Measurements from ENCODE around the gene PRH2. TPM values are rescaled to one million over a fixed set of nuclear protein-coding genes. Genes with fewer than 3 reads are reported as not detected.
A peak's percentile ranks its signal among the peaks of the same experiment; 100 is the strongest.

PRH2 gene
- total RNA-seq: not detected in 2 replicates
- polyA plus RNA-seq (2012): 0.49 TPM

DNA sequence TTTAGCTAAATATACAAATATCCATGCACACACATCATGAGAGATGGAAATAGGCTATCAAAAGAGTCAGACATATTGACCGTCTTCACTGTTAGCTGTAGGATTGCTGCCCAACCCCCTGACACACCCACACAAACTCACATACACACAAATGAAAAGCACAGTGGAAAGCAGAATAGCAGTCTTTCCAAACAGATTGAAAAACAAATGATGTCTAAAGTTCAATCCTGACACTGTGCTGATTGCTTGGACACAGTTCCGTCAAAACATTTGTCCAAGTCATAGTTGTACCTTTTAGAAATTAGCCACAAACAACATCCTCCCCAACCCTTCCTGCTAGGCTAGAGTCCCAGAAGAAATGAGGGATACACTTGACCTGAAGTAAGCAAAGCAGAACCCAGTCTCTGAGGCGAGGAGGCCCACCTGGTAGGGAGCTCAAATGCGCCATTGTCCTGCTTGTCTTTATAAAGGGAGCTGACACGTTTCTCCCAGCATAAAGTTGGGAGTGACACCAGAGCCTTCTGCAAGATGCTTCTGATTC, at the start of gene PRH2:
PRH2 (plus strand) TSS at position 491 of the 541 bp plus-strand sequence; CDS start at position 529, 38 bp downstream.
- DNase-seq (ENCODE audit: low read depth): no peak

DNA sequence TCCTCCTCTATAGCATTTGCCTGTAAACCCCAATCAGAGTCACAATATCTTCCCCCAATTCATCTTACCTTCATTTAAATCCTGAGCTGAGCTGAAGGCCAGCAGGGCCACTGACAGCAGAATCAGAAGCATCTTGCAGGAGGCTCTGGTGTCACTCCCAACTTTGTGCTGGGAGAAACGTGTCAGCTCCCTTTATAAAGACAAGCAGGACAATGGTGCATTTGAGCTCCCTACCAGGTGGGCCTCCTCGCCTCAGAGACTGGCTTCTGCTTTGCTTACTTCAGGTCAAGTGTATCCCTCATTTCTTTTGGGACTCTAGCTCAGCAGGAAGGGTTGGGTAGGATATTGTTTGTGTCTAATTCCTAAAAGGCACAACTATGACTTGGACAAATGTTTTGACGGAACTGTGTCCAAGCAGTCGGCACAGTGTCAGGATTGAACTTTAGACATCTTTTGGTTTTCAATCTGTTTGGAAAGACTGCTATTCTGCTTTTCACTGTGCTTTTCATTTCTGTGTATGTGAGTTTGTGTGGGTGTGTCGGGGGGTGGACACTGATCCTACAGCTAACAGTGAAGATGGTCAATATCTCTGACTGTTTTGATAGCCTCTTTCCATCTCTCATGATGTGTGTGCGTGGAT, 44.8 kb upstream of the PRH2 start, which contains the start of gene PRH1:
PRH1 (minus strand) TSS at position 170 of the 640 bp plus-strand sequence; CDS start at position 132, 38 bp downstream.
- no peak for DNase-seq (ENCODE audit: low read depth)

DNA sequence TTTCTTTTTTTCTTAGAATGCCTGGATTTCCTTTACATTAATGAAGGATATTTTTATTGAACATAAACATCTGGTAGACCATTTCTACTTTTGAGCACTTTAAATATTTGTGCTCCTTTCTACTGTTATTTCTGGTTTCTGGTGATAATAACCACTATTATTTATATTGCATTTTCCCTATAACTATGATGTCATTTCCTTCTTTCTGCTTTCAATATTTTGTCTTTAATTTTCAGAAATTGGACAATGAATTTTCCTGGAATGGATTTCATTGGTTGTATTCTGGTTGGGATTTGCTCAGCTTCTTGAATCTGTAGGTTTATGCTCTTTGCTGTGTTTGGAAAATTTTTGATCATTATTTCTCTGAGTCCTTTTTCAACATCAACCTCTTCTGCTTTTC, 39.8 kb upstream of the PRH2 start:
- no peak for DNase-seq (ENCODE audit: low read depth)

DNA sequence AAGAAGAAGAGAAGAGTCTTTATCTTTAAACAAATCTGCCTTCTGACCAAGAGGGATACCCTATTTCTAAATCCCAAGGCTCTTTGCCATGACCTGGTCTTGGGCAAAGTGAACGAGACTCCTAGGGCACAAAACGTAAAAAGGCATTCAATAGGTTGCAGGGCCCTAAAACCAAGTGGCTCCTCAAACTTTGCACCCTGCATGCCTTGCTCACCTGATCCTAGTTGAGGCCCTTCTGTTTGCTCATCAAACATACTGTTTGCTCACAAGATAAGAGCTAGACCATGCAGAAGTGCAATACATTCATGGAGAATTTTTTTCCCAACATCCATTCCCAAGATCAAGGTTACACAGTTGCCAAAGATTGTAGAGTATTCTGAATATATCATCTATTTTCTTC, 37.1 kb upstream of the PRH2 start:
- DNase-seq (ENCODE audit: low read depth): no peak

DNA sequence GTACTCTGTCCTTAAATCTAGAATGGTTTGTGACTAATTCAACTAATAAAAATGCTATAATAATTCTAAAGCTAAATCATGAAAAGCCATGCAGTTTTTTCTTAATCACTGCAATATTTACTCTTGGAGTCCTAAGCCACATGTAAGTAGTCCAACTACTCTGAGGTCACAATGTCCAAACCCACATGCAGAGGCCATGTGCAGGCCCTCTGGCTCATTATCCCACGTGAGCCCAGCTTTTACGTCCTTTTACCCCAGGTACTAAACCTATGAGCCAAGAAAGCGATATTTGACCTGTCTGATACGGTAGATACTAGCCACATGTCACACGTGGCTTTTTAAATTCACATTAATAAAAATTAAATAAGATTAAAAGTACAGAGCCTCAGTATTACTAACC, 32.2 kb upstream of the PRH2 start:
- DNase-seq (ENCODE audit: low read depth): no peak

DNA sequence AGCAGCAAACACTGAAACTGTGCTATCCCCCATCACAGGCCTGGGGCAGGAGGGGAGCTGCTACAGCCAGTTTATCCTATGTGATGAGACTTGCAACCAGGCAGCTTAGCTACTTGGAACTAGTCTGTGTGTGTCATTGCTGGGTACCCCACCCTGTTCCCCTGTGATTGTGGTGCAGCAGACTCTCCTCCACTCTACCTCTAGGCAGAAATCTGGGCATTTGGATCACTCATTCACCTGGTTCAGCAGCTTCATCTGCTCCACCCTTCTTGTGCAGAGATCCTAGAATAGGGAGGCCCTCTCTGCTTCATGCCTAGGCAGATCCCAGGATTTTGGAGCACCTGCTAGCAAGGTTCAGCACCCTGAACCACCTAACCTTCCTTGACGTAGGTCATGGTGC, 28.5 kb upstream of the PRH2 start:
- DNase-seq (ENCODE audit: low read depth): no peak

DNA sequence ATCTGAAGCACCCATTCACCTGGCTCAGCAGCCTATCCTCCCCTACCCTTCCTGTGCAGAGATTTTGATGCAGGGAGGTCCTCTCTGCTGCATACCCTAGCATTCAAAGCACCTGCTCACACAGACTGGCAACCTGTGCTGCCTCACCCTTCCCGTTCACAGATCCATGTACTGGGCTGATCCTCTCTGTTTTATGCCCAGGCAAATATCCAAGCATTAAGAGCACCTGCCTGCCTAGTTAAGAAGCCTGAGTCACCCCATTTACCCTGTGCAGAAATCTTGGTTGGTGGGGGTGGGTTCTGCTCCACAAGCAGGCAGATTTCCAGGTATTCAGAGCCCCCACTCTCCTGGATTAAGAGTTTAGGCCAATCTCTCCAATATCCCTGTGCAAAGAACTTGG, 28.1 kb upstream of the PRH2 start:
- DNase-seq (ENCODE audit: low read depth): no peak

DNA sequence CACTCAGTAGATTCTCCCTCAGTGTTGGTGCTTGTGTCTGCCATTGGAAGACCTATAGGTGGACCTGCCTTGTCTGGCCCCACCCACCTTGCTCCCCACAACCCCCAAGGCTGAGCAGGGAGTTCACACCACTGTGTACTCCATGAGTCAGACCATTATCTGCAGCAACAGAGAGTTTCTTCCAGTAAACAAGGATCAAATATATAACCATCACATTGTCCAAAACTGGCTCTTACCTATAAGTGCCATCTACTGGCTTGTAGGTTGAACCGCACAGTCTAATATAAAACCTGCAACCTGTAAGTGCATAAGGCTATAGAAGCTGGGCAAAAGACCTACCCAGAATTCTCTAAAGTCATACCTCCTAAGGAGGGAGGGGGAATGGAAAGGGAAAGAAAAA, 27.6 kb upstream of the PRH2 start:
- no peak for DNase-seq (ENCODE audit: low read depth)

DNA sequence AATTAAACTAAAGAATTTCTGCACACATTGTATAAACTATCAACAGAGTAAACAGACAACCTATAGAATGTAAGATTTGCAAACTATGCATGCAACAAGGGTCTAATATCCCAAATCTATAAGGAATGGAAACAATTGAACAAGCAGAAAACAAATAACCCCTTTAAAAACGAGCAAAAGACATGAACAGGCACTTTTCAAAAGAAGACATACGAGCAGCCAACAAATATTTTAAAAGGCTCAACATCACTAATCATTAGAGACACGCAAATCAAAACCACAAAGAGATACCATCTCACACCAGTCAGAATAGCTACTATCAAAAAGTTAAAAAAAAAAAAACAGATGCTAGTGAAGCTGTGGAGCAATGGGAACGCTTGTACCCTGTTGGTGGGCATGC, 24.4 kb upstream of the PRH2 start:
- no peak for DNase-seq (ENCODE audit: low read depth)

DNA sequence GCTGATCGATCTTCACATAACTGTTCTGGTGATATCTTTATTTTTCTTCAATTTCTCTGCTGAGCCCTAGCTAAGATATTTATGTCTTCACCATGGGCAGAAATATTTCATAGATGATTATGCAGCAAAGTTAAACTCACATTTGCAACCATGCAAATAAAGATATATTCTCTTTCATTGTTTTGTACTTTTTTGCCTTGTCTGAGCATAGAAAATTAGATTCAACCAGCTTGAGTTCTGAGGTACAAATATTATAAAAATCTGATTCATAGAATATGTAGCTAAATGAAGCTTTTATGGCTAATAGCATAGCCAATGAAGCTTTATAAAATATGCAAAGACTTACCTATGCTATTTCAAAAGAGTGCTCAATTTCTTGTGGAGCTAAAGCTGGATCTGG, 19.6 kb upstream of the PRH2 start, which contains the start of gene TAS2R13:
TAS2R13 (minus strand) TSS at position 101 of the 400 bp plus-strand sequence. CDS start 264 bp downstream, outside the sequence.
- DNase-seq (ENCODE audit: low read depth): no peak

DNA sequence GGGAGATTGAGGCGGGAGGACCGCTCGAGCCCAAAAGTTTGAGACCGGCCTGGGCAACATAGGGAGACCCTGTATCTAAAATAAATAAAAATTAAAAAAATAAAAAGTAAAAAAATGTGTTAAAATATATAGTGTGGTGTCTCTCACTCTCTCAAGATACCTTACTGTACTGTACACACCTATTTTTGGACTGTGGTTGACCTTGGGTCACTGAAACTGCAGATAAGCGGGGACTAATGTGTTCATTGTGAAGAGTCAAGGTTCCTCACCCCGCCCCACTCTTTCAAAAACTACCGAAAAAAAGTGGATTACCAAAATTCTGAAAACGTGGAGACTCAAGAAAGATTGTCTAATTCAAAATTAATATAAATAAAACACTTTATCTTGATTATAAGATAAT, 18.7 kb upstream of the PRH2 start:
- DNase-seq (ENCODE audit: low read depth): no peak

DNA sequence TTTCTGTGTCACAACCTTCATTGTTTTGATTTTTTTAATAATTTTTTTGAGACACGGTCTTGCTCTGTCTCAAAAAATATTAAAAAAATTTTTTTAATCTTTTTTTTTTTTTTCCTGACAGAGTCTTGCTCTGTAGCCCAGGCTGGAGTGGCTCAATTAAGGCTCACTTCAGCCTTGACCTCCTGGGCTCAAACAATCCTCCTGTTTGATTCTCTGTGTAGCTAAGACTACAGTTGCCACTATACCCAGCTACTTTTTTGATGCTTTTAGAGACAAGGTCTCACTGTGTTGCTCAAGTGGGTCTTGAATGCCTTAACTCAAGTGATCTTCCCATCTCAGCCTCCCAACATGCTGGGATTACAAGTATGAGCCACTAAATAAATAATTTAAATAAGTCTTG, 9.2 kb upstream of the PRH2 start:
- DNase-seq (ENCODE audit: low read depth): no peak

DNA sequence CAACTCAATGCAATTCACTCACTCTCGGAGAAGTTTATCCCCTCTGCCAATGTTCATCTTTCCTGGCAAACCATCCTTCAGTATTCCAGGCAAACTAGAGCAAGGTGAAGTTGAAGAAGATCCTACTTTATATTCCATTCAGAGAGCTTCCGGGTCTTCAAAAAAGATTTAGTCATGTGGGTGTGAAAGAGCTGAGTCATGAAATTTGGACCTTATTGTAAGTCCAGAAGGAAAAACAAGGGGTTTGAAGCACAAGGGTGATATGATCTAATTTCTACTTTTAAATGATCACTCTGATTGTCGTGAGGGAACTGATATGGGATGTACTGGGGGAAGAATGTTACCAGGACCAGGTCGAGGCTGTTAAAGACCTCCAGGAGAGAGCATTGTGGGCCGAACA, 2.8 kb upstream of the PRH2 start:
- DNase-seq (ENCODE audit: low read depth): no peak

DNA sequence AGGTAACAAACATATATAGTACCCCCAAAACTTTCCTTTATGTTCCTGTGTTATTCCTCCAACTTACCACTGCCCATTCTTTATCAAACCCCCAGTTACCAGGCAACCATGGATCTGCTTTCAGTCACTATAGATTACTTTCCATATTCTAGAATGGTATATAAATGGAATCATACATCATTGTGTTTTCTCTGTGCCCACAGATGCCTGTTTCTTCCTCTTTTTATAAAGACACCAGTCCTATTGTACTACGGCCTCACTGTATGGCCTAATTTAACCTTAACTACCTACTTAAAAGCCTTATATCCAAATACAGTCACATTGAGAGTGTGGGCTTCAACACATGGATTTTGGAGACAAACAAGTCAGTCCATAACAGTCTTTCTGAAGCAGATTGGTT, 7.5 kb downstream of the PRH2 start:
- DNase-seq (ENCODE audit: low read depth): no peak

DNA sequence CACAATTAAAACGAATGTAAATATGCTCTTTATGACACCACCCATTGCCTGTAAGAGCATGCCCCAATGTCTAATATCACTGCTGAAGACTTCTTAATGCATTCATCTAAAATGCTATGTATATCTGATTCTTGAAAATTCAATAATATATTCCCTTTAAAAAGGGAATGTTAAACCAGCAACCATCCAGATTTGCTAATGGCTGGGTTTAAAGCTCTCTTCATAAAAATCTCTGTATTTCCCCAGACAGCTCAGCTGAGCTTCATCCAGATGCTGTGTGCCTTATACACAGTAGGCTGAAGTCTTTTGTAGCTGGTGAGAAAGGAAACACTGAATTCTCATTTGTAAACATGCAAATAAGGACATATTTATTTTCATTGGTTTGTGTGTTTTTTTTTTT, 10.1 kb downstream of the PRH2 start, which contains the start of gene TAS2R14:
TAS2R14 (minus strand) TSS at position 101 of the 400 bp plus-strand sequence; CDS start at position 45, 56 bp downstream.
- DNase-seq (ENCODE audit: low read depth): no peak

DNA sequence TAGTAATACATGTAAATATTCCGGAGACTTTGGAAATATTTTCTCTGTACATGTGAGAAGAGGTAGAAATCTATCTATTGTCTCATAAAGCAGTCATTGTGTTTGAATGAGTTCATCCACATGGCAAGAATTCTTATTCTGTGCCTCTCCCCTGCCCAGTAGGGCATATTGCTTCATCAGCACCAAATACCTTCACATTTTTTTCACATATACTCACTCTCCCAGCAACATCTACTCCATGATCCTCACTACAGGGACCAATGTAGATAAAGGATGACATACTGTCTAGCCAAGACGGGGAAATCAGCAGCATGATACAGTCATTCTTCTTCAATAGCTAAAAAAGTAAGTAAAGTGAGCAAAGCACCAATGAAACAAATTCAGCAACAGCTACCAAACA, 11.4 kb downstream of the PRH2 start:
- DNase-seq (ENCODE audit: low read depth): no peak

DNA sequence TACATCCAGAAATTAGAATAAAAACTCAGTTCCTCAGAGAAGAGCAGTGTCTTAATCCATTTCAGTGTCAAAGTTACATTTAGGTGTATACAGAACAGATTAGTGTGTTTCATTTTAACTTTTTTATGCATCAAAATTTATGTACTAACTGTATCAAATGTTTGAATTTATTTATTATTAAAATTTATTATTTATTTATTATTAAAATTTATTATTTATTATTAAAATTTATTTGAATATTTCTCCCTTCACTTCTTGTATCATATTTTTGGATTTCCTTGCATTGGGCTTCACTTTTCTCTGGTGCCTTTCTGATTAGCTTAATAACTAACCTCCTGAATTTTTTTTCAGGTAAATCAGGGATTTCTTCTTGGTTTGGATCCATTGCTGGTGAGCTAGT, 12.3 kb downstream of the PRH2 start:
- no peak for DNase-seq (ENCODE audit: low read depth)

DNA sequence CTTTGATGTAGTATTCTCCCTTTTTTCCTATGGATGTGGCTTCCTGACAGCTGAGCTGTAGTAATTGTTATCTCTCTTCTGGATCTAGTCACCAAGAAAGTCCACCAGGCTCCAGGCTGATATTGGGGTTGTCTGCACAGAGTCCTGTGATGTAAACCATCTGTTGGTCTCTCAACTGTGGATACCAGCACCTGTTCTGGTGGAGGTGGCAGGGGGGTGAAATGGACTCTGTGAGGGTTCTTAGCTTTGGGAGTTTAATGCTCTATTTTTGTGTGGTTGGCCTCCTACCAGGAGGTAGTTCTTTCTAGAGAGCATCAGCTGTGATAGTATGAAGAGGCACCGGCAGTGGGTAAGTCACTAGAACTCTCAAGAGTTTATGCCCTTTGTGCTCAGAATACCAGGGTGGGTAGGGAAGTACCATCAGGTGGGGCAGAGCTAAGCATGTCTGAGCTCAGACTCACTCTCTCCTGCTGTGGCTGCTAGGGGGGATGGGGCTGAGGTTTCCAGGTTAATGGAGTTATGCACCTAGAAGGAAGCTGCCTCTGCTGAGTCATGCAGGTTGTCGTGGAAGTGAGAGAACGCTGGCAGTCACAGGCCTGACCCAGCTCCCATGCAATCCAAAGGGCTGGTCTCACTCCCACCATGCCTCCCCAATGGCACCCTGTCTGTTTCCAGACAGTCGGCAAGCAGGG, 13.0 kb downstream of the PRH2 start:
- peak; percentile 54 for DNase-seq (ENCODE audit: low read depth)

DNA sequence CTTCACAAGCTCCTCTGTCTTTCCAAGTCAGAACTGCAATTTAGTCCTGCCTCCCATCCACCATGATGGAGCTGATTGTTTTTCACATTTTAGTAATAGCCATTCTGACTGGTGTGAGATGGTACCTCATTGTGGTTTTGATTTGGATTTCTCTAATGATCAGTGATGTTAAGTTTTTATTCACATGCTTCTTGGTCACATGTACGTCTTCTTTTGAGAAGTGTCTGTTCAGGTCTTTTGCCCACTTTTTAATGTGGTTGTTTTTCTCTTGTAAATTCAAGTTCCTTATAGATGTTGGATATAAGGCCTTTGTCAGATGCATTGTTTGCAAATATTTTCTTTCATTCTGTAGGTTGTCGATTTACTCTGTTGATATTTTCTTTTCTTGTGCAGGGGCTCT, 14.1 kb downstream of the PRH2 start:
- no peak for DNase-seq (ENCODE audit: low read depth)

DNA sequence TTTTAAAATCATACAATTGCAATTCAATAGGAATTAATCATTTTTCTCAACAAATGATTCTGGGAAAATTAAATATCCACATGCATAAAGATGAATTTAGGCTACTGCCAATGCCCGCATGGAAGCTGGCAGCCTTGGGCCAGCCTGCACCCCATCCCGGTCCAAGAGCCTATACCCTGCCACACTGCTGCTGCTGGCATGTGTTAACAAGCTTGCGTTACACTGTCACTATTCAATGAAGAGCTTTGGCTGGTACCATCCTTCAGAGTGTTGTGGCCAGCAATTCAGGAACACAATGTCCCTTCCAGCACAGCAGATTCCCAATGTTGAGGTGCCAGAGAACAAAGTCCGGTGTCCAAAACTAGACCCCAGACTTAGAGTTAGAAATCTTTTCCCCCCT, 23.6 kb downstream of the PRH2 start:
- no peak for DNase-seq (ENCODE audit: low read depth)

DNA sequence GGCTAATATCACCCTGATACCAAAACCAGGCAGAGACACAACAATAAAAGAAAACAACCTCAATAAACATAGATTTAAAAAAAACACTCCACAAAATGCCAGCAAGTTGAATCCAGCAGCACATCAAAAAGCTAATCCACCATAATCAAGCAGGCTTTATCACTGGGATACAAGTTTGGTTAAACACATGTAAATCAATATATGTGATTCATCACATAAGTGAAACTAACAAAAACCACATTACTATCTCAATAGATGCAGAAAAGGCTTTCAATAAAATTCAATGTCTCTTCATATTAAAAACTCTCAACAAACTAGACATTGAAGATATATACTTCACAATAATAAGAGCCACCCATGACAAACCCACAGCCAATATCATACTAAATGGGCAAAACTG, 27.0 kb downstream of the PRH2 start:
- DNase-seq (ENCODE audit: low read depth): no peak

DNA sequence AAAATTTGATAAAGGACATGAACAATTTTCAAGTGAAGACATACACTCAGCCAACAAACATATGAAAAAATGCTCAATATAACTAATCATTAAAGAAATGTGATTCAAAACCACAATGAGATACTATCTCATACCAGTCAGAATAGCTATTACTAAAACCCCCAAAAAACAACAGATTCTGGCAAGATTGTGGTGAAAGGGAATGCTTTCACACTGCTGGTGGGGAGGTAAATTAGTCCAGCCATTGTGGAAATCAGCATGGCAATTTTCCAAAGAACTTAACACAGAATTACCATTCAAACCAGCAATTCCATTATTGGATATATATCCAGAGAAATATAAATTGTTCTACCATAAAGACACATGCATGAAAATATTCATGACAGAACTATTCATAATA, 28.7 kb downstream of the PRH2 start:
- no peak for DNase-seq (ENCODE audit: low read depth)

DNA sequence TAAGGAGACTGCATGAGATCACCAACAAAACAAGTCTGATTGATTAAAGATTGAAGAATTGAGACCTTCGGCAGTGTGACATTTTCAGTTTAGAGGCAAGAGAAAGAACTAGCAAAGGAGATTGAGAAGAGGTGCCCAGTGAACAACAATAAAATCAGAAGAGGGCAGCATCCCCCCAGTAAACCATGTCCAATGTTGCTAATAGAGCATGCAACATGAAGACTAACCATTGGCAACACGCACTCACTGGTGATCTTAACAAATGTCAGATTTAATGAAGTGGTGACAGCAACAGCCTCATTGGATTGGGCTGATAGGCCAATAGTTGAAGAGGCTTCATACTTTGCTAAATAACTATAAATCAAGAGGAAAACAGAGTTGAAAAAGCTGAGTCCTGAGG, 30.8 kb downstream of the PRH2 start:
- DNase-seq (ENCODE audit: low read depth): no peak
